CD14-positive monocyte (primary cell): Measurements from ENCODE around the gene RPS19BP1. TPM values are rescaled to one million over a fixed set of nuclear protein-coding genes. Genes with fewer than 3 reads are reported as not detected.

Experiments used
- DNase-seq, 3 donors: peaks; one replicate each; pipeline ENCODE4 v3.0.0-alpha.2; 2011 to 2022
- H2AFZ ChIP-seq: 2 replicates; pipeline ENCODE4 v1.6.0; 2012; ENCODE audit warnings: mild to moderate bottlenecking, low read depth, low read length, inconsistent platforms; ENCODE audit not compliant: insufficient read depth, poor library complexity, severe bottlenecking
- H3K27ac ChIP-seq, 2 donors: 1 replicate in 1 of 2; 2 replicates in 1 of 2; pipeline ENCODE4 v1.5.1; 2012 to 2013; ENCODE audit warnings: low read length in 2 of 2, control low read depth in 1 of 2, inconsistent platforms in 1 of 2, low read depth in 1 of 2, mild to moderate bottlenecking in 1 of 2
- H3K27me3 ChIP-seq, 2 donors: one replicate each; pipeline versions ENCODE4 v1.6.0 to v1.6.1; 2011 to 2013; ENCODE audit warnings: low read length in 2 of 2; ENCODE audit not compliant: control insufficient read depth in 2 of 2, insufficient read depth in 2 of 2
- H3K36me3 ChIP-seq, 2 donors: replicated peaks in 1 of 2; 1 replicate in 1 of 2; 2 replicates in 1 of 2; pipeline versions ENCODE4 v1.5.1 to v1.6.1; 2012 to 2013; ENCODE audit warnings: low read length in 2 of 2, control low read depth in 1 of 2, inconsistent platforms in 1 of 2, mild to moderate bottlenecking in 1 of 2; ENCODE audit not compliant: insufficient read depth in 2 of 2, control insufficient read depth in 1 of 2
- H3K4me1 ChIP-seq, 2 donors: 1 replicate in 1 of 2; 2 replicates in 1 of 2; pipeline versions ENCODE4 v1.5.1 to v1.6.1; 2012 to 2013; ENCODE audit warnings: low read length in 2 of 2, control low read depth in 1 of 2, inconsistent platforms in 1 of 2, mild to moderate bottlenecking in 1 of 2, moderate library complexity in 1 of 2; ENCODE audit not compliant: insufficient read depth in 2 of 2, control insufficient read depth in 1 of 2
- H3K4me2 ChIP-seq: replicated peaks from 2 replicates; pipeline ENCODE3; 2012; ENCODE audit warnings: low read length, moderate library complexity, mild to moderate bottlenecking; ENCODE audit not compliant: poor library complexity, severe bottlenecking; ENCODE audit errors: extremely low read depth
- H3K4me3 ChIP-seq, 3 experiments: fragments of 200-600 bp in 1 of 3; sonication (generic) in 1 of 3; replicated peaks in 1 of 3; 1 replicate in 2 of 3; 2 replicates in 1 of 3; pipeline ENCODE4 v1.5.1; 2011 to 2013; ENCODE audit warnings: low read length in 3 of 3, mild to moderate bottlenecking in 3 of 3, control low read depth in 2 of 3, low read depth in 2 of 3, inconsistent platforms in 1 of 3, moderate library complexity in 1 of 3
- H3K79me2 ChIP-seq: 2 replicates; pipeline ENCODE4 v1.6.0; 2012; ENCODE audit warnings: mild to moderate bottlenecking, control low read depth, inconsistent platforms, low read length, moderate library complexity; ENCODE audit not compliant: insufficient read depth
- H3K9ac ChIP-seq: 2 replicates; pipeline ENCODE4 v1.6.0; 2017; ENCODE audit warnings: low read length, mild to moderate bottlenecking; ENCODE audit not compliant: insufficient read depth, poor library complexity, severe bottlenecking
- H3K9me3 ChIP-seq, 2 donors: replicated peaks in 1 of 2; 1 replicate in 1 of 2; 2 replicates in 1 of 2; pipeline versions ENCODE4 v1.5.1 to v1.6.1; 2012 to 2013; ENCODE audit warnings: low read length in 2 of 2, control low read depth in 1 of 2; ENCODE audit not compliant: control insufficient read depth in 1 of 2, insufficient read depth in 1 of 2
- H4K20me1 ChIP-seq: 2 replicates; pipeline ENCODE4 v1.6.0; 2012; ENCODE audit warnings: mild to moderate bottlenecking, low read length, control low read depth, moderate library complexity; ENCODE audit not compliant: insufficient read depth
- H3K27ac Mint-ChIP-seq, 7 donors: one replicate each; pipeline ENCODE4 v1.8.0; 2020; ENCODE audit warnings: mild to moderate bottlenecking in 7 of 7, mixed read lengths in 7 of 7, moderate library complexity in 6 of 7, inconsistent platforms in 2 of 7
- H3K27me3 Mint-ChIP-seq, 3 donors: one replicate each; pipeline ENCODE4 v1.8.0; 2021 to 2022; ENCODE audit warnings: low read depth in 3 of 3, mild to moderate bottlenecking in 3 of 3, mixed read lengths in 3 of 3, moderate library complexity in 3 of 3, inconsistent platforms in 1 of 3
- H3K36me3 Mint-ChIP-seq, 2 donors: one replicate each; pipeline ENCODE4 v1.8.0; 2020; ENCODE audit warnings: mixed read lengths in 2 of 2, inconsistent platforms in 1 of 2, mild to moderate bottlenecking in 1 of 2
- H3K4me1 Mint-ChIP-seq: one replicate; pipeline ENCODE4 v1.8.0; 2020; ENCODE audit warnings: mild to moderate bottlenecking, mixed read lengths
- H3K4me3 Mint-ChIP-seq, 2 donors: one replicate each; pipeline ENCODE4 v1.8.0; 2020; ENCODE audit warnings: mild to moderate bottlenecking in 2 of 2, mixed read lengths in 2 of 2, moderate library complexity in 1 of 2
- H3K9me3 Mint-ChIP-seq, 7 donors: one replicate each; pipeline ENCODE4 v1.8.0; 2020 to 2022; ENCODE audit warnings: mixed read lengths in 7 of 7, mild to moderate bottlenecking in 6 of 7, moderate library complexity in 6 of 7, inconsistent platforms in 2 of 7
- WGBS: methylation state at CpG from one replicate; pipeline ENCODE4 v1.1.5; 2013; ENCODE audit warnings: missing lambda C conversion rate; ENCODE audit not compliant: insufficient coverage; 5-methylcytosine and 5-hydroxymethylcytosine counted together
- intact Hi-C, 2 donors: fragments of 100-400 bp; cut with micrococcal nuclease; formaldehyde crosslinking; loops; one replicate each; pipeline versions ENCODE4 v1.15.0 to v1.15.1; 2023
- polyA plus RNA-seq, 3 donors: library from polyadenylated mRNA; depleted of rRNA in 1 of 3; unstranded in 2 of 3; stranded (reverse) in 1 of 3; fragments of 300-500 nt in 2 of 3; fragments of >200 nt in 1 of 3; fragmentation: Illumina TruSeq in 2 of 3; gene quantifications; 1 replicate in 2 of 3; 2 replicates in 1 of 3; pipeline ENCODE4 v1.2.3, GENCODE V29; 2012 to 2021
- TF ChIP-seq, protein P1 (sequence below): fragments of 200-600 bp; IDR thresholded peaks from one replicate; pipeline ENCODE4 v1.8.0; 2022; ENCODE audit warnings: antibody characterized with exemption, mild to moderate bottlenecking

Gene RPS19BP1
- polyA plus RNA-seq, 3 donors: 59.9 to 106 (median 73.5) TPM

DNA sequence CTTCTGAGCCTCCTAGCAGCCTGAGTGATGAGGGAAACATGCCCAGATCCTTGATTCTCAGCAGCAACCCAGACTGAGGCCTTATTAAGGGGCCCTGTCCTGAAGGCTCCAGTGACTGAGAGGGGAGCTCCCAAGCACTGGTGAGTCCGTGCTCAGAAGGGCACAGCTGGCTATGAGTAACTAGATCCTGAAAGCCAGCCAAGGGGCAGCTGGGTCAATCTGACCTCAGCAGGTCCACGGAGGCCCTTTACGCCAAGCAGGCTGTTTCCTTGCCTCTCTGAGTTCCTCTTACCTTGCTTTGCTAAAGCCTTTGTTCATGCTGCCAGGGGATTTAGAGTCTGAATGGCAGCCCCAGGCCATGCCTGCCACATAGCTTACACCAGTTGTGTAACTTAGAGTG is 49.8 kb downstream of the RPS19BP1 start:
- H3K9ac ChIP-seq: no peak overlapping the region
- no peaks in the 10 kb centered on the region for H3K9me3 ChIP-seq
- Mint-ChIP-seq H3K36me3 (no peaks in the 10 kb centered on the region), H3K27me3 (peaks cover 3 to 4% (median 4%) of the 10 kb centered on the region in 3 donors), H3K9me3 (peaks cover 0 to 2% (median 0%) of the 10 kb centered on the region in 7 donors), H3K27ac (no peak overlapping the region), H3K4me3 (no peak overlapping the region), H3K4me1 (no peaks in the 10 kb centered on the region)
- intact Hi-C loops: no loop called here
- no peaks in the 10 kb centered on the region for H3K36me3 ChIP-seq
- no peak overlapping the region for H2AFZ ChIP-seq
- no peaks in the 10 kb centered on the region for H4K20me1 ChIP-seq
- H3K4me1 ChIP-seq: no peaks in the 10 kb centered on the region
- TF ChIP-seq, protein P1, sequence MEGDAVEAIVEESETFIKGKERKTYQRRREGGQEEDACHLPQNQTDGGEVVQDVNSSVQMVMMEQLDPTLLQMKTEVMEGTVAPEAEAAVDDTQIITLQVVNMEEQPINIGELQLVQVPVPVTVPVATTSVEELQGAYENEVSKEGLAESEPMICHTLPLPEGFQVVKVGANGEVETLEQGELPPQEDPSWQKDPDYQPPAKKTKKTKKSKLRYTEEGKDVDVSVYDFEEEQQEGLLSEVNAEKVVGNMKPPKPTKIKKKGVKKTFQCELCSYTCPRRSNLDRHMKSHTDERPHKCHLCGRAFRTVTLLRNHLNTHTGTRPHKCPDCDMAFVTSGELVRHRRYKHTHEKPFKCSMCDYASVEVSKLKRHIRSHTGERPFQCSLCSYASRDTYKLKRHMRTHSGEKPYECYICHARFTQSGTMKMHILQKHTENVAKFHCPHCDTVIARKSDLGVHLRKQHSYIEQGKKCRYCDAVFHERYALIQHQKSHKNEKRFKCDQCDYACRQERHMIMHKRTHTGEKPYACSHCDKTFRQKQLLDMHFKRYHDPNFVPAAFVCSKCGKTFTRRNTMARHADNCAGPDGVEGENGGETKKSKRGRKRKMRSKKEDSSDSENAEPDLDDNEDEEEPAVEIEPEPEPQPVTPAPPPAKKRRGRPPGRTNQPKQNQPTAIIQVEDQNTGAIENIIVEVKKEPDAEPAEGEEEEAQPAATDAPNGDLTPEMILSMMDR: no peak
- no peak overlapping the region for H3K4me3 ChIP-seq
- no peak overlapping the region for H3K27ac ChIP-seq
- H3K4me2 ChIP-seq: no peak overlapping the region
- H3K27me3 ChIP-seq: no peaks in the 10 kb centered on the region
- DNase-seq: no peak
- no peaks in the 10 kb centered on the region for H3K79me2 ChIP-seq
- WGBS: 63% methylated on average over 3 of the region's 3 CpGs

GRCh38 chr22:39481595-39481994 is 51.0 kb downstream of the RPS19BP1 start:
- H3K36me3 Mint-ChIP-seq: no peaks in the 10 kb centered on the region
- H3K9me3 Mint-ChIP-seq: peaks cover 0 to 2% (median 0%) of the 10 kb centered on the region in 7 donors
- Histone ChIP-seq H3K4me2 (no peak overlapping the region), H3K4me3 (no peak overlapping the region), H3K9ac (no peak overlapping the region), H4K20me1 (no peaks in the 10 kb centered on the region), H2AFZ (no peak overlapping the region), H3K4me1 (no peaks in the 10 kb centered on the region), H3K27me3 (no peaks in the 10 kb centered on the region), H3K79me2 (no peaks in the 10 kb centered on the region), H3K36me3 (no peaks in the 10 kb centered on the region), H3K9me3 (no peaks in the 10 kb centered on the region), H3K27ac (no peak overlapping the region)
- H3K4me3 Mint-ChIP-seq: no peak overlapping the region
- peak overlapping the region in 1 of 7 donors; percentile 5 for H3K27ac Mint-ChIP-seq
- intact Hi-C loops: no loop called here
- 86% methylated on average over 5 of the region's 5 CpGs for WGBS
- TF ChIP-seq, protein P1: no peak
- no peaks in the 10 kb centered on the region for H3K4me1 Mint-ChIP-seq
- DNase-seq: no peak
- peaks cover 2 to 4% (median 3%) of the 10 kb centered on the region in 3 donors for H3K27me3 Mint-ChIP-seq
